HG02571 (cell line): ENCODE data around the gene AP3S2.
"Not testable (repeated sequence)": the region's sequence is repeated elsewhere in the genome, so short reads cannot be mapped to it uniquely, and the experiment has no call there.

ENCODE experiments used
- ATAC-seq: cut with Tn5 transposase; IDR thresholded peaks from one replicate; pipeline ENCODE4 v1.9.1; 2021; ENCODE audit warnings: mild to moderate bottlenecking, moderate library complexity; ENCODE audit not compliant: unreplicated experiment

The AP3S2 gene

DNA sequence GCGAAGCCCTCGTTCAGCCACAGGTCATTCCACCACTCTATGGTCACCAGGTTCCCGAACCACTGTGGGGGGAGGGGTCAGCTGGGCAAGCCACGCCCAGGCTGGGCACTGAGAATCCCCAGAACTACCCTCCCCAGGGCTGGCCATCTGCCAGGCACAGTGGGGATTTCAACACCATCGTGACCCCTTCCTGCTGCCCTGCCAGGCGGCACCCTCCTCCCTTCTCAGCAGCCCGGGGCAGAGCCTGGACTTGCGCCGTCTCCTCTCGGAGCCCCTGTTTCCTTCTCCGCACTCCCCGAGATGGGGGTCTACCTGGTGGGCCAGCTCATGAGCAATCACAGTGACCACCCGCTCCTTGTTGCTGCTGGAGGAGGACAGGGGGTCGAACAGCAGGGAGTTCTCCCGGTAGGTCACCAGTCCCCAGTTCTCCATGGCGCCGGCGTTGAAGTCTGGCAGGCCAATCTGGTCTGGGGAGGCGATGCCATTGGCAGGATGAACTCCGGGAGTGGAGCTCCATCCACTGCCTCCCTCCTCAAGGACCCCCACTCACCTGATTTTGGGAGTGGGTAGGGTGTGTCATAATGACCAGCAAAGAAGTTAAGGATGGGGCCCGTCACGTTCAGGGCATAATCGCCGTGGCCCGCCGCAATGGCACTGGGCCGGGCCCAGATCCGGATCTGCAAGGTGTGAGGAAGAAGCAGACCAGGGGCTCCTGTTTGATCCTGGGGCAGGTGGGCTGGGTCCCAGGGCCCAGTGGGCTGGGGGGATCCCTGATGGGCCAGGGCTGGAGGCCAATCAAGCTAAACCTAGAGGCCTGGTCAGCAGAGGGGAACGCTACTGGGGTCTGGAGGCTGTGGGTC, 89.6 kb downstream of the AP3S2 start:
- no peak for ATAC-seq

DNA sequence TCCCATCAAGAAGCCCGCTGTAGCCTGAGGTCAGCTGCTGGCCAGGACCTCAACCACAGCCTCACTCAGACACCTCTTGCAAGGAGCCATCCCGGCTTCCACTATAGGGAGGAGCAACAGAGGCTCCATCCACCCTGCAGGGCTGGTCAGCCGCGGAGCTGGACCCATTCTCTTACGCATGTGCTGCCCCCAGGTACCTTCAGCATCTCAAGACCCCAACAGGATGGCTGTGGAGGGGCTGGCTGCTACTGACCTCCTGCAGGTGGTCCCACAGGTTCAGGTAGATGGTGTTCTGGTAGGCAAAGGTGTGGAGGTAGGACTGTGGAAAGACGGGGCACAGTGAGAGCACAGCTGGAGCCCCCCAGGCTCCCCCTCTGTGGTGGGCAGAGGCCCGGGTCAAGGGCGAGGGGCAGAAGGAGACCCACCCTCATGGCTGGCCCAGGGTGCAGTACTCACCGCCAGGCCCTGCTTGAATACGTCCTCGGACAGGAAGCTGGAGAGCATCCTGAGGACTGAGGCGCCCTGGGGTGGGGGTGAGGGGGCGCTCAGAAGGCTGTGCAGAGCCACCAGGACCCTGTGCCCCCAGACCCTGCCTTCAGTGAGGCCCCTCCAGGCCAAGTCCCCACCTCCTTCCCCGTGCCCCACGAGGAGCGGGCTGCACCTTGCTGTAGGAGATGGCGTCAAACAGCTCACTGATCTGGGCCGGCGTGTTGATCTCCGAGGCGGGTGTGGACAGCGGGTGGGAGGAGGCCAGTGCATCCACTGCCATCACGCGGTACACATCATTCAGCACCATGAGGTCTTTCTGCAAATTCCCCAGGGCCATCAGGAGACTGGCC, 90.6 kb downstream of the AP3S2 start:
- no peak for ATAC-seq

DNA sequence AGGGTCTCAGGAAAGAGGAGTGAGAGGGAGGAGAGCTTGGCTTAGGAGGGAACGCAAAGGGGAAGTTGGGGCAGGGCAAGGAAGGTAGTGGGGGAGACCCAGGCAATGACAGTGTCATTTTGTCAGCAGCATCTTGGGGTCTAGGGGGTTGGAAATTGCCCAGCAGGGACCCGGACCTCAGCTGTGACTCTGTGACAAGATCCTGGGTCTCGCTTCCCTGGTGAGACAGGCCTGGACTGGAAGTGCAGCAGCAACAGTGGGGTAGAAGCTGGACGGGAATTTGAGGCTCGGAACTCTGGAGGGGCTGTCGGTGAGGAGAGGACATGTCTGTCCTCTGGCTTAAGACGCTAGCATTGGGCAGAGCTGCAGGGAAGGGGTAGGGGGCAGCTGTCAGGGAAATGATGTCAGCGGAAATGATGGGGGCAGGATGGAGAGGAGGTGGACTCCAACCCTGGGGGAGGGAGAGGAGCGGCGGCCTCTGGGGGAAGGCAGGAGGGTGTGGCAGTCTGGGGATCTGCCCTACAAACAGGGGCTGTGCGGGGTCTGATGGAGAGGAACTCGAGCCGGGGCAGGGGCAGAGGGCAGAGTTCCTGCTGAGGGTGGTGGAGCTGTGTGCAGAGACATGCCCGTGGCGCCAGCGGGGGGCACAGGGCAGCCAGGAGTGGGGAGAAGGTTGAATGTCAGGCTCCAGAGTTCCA, 91.4 kb downstream of the AP3S2 start:
- no peak for ATAC-seq

DNA sequence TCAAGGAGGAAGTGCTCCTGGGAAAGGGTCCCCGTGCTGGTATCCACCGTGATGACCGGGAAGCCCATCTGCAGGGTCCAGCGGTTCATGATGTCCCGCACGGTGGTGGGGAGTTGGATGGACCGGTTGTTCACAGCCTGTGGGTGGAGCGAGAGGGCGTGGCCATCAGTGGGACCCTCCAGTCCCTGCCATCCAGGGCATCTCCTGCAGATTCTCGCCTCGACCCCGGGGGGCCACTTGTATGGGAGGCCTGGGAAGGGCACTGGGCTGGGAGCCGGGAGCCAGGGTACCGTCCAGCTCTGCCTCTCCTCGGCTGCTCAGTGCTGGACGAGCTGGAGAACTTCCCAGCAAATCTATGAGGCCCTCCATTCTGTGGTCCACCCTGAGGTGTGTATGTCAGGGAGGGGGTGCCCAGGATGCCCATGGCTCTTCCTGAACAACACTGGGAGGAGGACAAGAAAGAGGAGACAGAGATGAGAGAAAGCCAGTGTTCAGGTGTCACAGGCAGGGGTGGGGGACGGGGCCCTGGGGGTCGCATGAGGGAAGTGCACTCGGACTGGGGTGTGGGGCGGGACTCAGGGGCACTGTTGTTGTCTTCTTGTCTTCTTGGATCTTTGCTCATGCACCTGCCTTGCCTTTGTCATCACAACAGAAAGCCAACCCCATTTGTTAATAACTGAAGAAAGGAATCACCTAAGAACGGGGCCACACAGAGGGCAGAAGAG, 92.2 kb downstream of the AP3S2 start:
- ATAC-seq: no peak

DNA sequence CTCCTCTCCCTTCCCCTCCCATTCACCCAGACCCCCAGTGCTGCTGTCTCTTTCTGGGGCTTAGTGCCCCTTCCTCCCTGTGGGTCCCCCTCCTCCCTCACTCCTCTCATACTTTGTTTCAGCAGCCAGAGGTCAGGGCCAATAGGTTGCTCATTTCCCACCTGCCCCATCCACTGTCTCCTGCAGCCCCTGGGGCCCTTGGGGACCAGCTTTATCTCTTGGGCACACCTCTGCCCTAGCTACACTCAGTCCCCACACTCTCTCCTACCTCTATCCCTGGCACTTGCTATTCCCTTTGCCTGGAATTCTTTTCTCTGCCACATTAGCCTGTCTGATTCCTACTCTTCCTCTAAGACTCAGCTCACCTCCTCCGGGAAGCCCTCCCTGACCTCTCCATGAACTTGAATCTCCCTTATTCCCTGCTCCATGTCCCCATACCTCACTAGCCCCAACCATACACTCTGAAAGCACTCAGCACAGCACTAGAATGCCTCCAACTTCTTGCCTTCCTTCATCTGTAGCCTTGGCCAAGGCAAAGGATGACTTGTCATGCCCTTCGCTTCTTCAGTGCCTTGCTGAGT, 93.8 kb downstream of the AP3S2 start:
- ATAC-seq: no peak

DNA sequence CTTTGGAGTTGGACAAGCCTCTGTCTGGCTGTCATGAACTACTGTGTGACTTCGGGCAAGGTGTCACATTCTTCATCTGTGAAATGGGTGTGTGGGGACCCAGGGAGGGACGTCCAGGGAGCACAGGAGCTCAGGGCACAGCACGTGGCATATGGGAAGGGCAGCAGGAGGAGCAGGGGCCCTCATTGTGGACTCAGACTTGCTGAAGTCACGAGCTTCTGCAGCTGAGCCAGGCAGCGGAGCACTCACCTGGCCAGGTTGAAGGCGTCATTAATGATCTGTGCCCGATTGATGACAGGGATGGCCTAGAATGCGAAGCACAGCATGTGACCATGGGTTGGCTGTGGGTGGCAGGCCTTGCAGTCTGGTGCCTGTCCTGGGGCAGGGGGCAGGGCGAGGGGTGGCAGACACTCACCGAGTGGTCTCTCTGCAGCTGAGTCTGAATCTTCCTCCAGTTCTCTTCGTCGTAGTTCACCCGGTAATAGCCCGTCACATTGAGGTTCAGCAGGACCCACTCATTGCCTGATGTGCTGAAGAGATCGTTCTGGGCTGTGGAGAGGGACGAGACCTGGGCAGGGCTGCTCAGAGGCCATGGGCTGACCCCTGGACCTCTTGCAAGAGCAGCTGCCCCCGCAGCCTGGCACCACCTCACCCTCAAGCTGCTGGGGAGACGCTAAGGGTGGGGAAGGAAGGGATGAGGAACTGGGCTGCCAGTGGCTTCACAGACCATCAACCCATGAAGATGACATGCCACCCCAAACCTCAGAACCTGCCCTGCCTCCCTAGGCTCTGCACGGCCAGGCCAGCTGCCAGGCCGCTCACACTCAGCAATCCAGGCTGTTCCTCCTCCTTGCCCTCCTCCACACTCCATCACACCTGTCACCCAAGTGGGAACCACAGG, 94.5 kb downstream of the AP3S2 start:
- ATAC-seq: no peak

DNA sequence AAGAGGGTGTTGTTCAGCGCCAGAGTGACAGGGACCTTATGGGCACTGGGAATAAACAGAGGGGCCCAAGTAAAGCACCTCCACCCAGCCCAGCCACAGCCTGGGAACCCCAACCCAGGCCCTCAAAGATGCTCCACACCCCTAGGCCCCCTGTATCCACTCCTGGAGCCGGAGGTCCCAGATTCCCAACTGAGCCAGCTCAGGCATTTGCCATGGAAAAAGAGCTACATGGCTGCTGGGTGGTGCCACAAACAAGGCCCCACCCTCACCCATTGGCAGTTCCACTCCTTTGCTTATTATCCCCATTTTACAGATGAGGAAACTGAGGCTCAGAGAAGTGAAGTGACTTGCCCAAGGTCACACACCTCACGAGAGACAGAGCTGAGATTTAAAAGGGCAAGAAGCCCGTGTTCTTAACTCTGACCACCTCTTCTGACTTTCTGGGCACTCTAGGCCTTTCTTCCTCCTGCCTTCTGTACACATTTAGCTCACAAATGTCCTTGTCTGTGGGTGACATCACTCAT, 96.1 kb downstream of the AP3S2 start:
- ATAC-seq: no peak

DNA sequence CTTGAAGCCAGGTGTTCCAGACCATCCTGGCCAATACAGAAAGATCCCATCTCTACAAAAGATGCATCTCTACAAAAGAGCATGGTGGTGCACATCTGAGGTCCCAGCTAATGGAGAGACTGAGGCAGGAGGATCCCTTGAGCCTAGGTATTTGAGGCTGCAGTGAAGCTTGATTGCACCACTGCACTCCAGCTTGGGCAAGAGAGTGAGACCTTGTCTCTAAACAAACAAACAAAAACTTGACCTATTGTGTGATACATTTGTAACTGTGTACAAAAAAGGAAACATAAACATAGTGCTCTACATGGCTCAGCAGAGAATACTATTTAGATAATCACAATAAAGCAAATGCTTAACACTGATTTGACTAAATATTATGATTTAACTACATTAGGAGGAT, 97.8 kb downstream of the AP3S2 start:
- ATAC-seq: no peak

DNA sequence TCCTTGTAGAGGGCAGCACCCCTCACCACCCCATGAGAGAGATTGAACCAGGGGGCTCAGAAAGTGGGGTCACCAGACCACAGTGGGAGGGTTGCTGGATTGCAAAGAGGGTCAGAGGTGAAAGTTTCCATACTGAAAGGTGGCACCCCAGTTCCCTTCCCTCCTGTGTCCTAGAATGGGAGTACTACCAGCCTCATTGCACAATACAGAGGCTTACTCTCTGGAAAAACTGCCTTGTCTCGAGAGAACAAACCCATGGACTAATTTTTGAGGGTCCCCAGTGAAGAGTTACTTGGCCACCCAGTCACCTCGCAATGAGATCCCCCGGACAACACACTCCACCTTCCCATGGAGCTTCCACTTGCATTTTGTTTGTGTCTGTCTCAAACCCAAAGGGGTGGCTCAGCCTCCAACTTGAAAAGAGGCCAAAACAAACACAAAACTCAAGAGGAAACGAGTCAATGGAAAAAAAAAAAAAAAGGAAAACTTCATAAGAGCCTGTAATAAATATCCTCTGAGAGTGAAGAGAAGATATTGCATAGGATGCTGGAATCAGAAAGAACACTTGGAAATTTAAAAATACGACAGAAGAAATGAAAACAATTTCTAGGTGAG, 99.1 kb downstream of the AP3S2 start:
- ATAC-seq: no peak

DNA sequence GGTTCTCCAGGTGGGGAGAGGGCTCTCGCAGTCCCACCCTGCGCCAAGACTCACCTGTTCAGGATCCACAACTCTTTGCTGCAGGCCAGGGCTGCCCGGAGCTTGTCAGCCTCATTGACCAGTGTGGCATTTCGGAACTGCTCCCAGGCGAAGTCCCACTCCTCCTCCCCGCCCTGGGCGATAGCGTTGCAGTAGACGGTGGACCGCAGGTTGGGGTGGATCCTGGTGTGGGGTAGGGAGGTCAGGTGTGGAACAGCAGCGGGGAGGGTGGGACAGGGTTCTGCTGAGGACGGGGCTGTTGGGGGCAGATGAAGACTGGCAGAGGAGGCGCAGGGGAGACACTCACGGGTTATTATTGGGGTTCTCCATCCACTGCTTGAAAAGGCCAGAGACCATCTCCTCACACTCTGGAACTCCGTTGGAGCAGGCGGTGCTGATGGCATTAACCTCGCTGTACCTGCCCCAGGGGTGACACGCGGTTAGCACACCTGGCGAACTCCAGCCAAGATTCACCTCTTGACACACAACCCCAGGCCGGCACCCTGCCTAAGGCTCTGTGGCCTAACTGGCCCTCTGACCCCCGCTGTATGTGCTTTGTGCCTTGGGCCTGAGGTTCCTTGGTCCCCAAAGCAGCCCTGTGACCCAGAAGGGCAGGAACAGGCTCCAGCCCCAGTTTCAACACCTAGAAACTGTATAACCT, 101.5 kb downstream of the AP3S2 start:
- ATAC-seq: no peak

DNA sequence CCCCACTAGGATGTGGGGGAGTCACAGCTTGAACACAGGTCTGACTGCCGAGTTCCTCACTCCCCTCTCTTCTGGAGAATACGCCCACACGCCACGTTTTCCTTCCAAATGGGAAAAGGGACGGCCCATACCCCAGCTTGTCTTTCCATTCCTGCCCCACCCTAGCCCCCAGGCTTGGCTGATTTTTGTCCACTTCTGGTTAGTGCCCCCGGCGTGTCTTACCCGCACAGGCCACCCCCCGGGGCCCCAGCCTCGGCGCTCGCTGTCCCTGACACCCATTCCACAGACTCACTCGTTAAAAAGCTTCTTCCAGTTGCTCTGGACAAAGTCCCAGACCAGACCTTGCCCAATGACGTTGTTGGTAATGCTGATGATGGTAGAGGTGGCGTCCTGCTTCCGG, 103.1 kb downstream of the AP3S2 start:
- ATAC-seq: no peak

DNA sequence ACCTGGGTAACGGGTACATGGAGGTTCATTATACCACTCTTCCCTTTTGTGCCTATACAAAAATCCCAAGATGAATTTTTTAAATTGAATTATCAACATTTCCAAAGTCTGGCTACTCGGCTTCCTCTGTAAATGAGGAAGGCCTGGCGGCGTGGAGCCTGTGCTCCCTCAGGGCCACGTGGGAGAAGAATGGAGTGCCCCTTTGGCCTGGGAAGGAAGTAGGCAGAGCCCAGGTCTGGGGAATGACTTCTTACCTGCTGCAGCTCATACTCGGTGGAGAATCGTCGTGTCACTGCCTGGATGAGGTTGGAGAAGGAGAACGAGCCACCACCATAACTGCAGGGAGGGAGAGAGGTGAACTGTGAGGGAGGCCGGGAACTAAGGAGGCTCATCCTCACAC, 103.6 kb downstream of the AP3S2 start:
- ATAC-seq: no peak

DNA sequence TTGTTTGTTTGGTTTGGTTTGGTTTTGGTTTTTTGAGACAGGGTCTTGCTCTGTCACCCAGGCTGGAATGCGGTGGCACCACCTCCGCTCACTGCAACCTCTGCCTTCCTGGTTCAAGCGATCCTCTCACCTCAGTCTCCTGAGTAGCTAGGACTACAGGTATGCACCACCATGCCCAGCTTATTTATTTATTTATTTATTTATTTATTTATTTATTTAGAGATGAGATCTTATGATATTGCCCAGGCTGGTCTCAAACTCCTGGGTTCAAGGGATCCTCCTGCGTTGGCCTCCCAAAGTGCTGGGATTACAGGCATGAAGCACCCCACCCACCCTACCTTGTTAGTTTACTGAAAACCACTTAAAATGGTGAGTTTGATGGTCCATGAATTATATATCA, 105.2 kb downstream of the AP3S2 start:
- not testable (repeated sequence) for ATAC-seq

DNA sequence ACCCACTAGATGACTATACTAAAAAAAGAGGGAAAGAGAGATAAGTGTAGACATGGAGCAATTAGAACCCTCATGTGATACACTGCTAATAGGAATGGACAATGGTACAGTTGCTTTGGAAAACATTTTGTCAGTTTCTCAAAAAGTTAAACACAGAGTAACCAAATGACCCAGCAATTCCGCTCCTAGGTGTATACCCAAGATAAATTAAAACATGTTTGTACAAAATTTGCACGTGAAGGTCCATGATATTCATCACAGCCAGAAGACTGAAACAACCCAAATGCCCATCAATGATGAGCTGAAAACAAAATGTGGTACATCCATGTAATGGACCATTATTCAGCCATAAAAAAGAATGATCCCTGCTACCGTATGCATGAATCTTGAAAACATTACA, 105.8 kb downstream of the AP3S2 start:
- ATAC-seq: no peak

DNA sequence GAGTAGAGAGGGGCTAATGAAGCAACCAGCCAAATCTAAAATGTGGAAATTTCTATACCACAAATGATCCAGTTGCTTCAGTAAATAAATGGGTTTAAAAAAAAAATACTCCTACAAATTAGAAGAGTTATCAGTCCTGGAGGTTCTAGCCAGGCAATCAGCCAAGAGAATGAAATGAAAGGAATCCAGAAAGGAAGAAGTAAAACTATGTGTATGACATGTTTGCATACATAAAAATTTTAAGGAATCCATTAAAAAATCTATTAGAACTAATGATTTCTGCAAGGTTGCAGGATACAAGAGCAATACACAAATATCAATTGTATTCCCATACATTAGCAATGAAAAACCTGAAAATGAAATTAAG, 108.0 kb downstream of the AP3S2 start:
- ATAC-seq: no peak

DNA sequence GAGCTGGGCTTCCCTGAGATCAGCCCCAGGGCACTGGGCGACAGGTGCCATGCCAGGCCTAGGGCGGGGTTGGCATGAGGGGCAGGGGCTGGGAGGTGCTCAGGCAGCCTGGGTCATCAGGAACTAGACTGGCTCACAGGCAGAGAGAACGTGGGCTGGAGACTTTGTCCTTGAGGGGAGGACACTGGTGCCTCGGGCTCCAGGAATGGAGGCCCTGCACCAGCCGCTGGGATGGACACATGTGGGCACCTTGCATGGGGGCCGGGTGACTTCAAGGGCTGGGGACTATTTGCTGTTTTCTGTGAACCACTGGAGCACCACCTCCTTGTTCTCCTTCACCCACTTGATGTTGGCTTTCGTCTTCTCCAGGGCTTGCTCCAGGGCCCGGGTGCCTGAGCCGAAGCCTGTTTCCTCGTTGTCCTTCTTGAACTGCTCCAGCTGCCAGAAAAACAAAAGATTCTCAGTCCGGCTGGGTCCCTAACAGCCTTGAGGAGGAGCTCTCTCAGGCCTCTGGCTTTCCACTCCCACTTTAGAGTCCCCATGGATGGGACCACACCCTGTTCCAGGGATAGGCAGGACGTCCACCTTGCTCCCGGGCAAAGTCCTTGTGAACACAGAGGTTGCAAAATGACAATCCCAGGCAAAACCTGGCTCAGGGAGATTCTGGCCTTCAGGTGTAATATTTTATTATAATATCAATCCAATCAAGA, 108.6 kb downstream of the AP3S2 start:
- ATAC-seq: no peak

DNA sequence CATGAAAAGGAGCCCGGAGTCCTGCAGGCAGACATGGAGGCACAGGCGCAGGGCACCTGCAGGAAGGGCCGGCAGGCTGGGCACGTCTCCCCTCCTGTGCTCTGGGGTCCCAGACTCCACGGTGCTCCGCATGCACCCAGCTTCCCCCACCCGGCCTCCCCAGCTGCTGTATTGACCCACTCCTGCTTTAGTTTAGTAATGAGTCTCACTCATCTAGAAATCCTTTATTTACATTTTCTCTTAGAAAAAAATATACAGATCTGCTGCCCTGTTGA, 109.2 kb downstream of the AP3S2 start:
- ATAC-seq: no peak
